Cardiac fibroblast (primary cell): ENCODE measurements around the gene JUND.
"Not testable (repeated sequence)": the region's sequence is repeated elsewhere in the genome, so short reads cannot be mapped to it uniquely, and the experiment has no call there.

Experiments
- DNase-seq, 2 donors: peaks; one replicate each; pipeline versions ENCODE4 v3.0.0 to v3.0.0-alpha.2; 2010; ENCODE audit warnings: low read depth in 2 of 2
- H3K4me3 ChIP-seq, 2 donors: replicated peaks in 1 of 2; 1 replicate in 1 of 2; 2 replicates in 1 of 2; pipeline ENCODE4 v1.5.1; 2011; ENCODE audit warnings: low read depth in 2 of 2, low read length in 2 of 2, mild to moderate bottlenecking in 2 of 2, moderate library complexity in 1 of 2
- TF ChIP-seq, protein P1 (sequence below): IDR thresholded peaks from one replicate; pipeline ENCODE4 v1.5.1; 2011; ENCODE audit warnings: low read depth, mild to moderate bottlenecking, low read length, inconsistent platforms

Gene JUND

DNA sequence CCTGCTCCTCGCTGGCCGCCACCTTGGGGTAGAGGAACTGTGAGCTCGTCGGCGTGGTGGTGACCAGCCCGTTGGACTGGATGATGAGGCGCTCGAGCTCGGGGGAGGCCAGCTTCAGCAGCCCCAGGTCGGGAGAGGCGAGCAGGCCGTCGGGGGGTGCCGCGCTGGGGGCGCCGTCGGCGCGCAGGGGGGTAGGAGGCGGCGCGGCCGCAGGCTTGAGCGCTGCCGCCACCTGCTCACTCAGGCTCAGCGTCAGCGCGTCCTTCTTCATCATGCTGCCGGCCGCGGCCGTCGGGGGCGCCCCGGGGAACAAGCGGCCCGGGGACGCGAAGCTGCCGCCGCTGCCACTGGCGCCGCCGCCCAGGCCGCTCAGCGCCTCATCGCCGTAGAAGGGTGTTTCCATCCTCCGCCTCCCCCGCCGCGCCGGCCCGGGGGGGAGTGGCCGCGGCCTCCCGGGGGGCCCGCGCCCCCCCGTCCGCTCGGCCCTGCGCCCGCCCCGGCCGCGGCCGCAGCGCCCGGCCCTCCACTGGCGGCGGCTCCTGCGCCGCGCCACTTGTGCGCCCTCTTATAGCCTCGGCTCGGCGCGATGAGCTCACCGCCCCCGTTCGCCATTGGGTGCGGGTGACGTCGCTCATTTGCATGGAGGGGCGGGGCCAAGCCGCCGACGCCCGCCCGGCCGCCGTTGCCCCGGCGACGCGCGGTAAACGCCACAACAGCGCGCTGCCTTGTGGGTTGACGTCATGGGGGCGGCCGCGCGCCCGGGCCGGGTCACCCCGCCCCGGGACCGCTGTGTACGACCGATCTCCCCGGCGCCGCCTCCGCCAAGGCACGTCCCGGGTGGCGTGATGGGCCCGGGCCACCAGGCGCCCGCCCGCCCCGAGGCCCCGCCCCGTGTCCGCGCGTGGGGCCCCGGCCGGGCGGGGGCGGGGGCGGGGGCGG is at the start of gene JUND:
TSS of gene JUND (minus strand) at position 541 of the 939 bp plus-strand sequence. CDS start at position 403, 138 bp downstream.
- TF ChIP-seq, protein P1, sequence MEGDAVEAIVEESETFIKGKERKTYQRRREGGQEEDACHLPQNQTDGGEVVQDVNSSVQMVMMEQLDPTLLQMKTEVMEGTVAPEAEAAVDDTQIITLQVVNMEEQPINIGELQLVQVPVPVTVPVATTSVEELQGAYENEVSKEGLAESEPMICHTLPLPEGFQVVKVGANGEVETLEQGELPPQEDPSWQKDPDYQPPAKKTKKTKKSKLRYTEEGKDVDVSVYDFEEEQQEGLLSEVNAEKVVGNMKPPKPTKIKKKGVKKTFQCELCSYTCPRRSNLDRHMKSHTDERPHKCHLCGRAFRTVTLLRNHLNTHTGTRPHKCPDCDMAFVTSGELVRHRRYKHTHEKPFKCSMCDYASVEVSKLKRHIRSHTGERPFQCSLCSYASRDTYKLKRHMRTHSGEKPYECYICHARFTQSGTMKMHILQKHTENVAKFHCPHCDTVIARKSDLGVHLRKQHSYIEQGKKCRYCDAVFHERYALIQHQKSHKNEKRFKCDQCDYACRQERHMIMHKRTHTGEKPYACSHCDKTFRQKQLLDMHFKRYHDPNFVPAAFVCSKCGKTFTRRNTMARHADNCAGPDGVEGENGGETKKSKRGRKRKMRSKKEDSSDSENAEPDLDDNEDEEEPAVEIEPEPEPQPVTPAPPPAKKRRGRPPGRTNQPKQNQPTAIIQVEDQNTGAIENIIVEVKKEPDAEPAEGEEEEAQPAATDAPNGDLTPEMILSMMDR, result no peak
- DNase-seq, result peak; percentile 98 to 100
- H3K4me3 ChIP-seq, result peak within 1 kb of the TSS; percentile 77 to 97

DNA sequence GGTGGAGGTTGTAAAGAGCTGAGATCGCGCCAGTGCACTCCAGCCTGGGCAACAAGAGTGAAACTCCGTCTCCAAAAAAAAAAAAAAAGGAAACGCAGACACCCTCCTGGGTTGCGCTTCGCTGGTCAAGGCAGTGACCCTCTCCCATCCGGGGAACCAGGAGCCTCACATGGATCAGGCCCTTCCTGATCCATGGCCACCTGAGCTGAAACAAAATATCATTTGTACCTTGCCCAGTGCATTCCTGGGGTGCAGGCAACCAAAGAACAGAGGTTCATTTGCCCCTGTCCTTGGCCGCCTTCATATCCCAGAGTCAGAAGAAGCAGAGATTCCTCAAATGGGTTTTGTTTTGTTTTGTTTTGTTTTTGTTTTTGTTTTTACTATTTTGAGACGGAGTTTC is 49.4 kb upstream of the JUND start:
- DNase-seq, result no peak
- TF ChIP-seq, protein P1, result no peak

DNA sequence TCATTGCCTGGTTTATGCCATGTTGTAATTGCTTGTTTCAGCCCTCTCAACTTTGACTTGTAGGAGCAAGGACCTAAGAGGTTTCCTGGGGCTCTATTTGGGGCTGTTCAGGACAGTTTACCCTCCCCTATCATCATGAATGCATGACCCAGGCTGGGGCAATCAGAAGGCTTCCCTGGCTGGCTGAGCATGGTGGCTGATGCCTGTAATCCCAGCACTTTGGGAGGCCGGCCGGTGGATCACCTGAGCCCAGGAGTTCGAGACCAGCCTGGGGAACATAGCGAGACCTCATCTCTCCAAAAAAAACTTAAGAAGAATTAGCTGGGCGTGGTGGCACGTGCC is 47.6 kb upstream of the JUND start:
- TF ChIP-seq, protein P1, result no peak
- H3K4me3 ChIP-seq, result peak overlapping the region; percentile 33 to 47
- no peak for DNase-seq

More for the DNA sequence above, 49.4 kb upstream of the JUND start:
- H3K4me3 ChIP-seq, result no peak overlapping the region

DNA sequence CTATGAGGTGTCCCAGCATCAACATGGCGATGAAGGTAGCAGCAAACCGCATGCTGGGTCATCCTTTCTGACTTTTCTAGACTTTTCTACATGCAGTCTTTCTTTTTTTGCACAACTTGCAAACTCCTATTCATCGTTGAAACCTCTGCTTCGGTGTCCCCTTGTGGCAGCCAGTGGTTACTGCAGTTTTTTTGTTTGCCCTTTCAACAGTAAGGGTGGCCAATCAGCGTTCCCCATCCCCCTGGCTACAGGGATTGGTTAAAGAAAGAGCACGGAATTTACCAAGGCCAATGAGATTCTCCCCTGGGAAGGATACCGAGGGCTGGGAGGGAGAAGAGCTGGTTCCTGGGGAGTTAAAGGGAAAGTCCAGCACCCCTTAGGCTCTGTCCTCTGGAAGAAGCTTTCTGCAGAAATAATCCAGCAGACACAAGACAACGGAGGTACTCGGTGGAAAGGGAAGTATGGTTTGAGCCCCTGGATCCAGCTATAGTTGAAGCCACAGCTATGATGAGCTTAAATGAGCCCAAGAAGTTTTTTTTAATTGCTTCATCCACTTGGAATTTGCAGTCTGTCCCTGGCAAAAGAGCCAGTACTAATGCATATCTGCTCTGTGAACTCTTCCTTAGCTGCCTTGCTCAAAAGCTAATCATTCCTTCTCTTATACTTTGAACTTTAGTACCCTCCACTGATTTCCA is 47.1 kb upstream of the JUND start:
- TF ChIP-seq, protein P1, result peak; percentile 93
- DNase-seq, result peak; percentile 99
- peak overlapping the region; percentile 33 to 47 for H3K4me3 ChIP-seq

DNA sequence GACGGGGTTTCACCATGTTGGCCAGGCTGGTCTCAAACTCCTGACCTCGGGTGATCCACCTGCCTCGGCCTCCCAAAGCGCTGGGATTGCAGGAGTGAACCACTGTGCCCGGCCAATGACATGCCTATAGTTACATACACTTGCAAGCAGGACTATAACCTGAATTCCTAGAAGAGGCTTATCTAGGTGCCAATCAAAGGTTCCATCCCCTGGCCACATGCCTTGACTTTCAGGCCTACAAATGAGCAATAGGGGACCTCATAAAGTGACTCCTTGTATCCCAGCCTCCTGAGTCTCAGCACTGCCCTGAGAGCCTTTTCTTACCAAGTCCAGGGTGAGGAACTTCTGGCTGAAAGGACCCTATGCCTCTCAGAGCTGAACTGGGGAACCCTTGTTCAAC is 45.4 kb upstream of the JUND start:
- DNase-seq, result no peak
- no peak overlapping the region for H3K4me3 ChIP-seq
- TF ChIP-seq, protein P1, result no peak

DNA sequence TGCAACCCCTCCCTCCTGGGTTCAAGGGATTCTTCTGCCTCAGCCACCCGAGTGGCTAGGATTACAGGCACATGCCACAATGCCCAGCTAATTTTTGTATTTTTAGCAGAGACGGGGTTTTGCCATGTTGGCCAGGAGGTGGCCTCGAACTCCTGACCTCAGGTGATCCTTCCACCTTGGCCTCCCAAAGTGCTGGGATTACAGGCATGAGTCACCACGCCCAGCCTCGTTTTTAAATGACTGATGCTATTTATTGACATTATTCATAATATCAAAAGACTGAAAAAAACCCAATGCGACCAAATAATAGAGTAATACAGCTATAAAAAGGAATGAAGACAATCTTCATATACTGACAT is 42.9 kb upstream of the JUND start:
- not testable (repeated sequence) for DNase-seq, H3K4me3 ChIP-seq

DNA sequence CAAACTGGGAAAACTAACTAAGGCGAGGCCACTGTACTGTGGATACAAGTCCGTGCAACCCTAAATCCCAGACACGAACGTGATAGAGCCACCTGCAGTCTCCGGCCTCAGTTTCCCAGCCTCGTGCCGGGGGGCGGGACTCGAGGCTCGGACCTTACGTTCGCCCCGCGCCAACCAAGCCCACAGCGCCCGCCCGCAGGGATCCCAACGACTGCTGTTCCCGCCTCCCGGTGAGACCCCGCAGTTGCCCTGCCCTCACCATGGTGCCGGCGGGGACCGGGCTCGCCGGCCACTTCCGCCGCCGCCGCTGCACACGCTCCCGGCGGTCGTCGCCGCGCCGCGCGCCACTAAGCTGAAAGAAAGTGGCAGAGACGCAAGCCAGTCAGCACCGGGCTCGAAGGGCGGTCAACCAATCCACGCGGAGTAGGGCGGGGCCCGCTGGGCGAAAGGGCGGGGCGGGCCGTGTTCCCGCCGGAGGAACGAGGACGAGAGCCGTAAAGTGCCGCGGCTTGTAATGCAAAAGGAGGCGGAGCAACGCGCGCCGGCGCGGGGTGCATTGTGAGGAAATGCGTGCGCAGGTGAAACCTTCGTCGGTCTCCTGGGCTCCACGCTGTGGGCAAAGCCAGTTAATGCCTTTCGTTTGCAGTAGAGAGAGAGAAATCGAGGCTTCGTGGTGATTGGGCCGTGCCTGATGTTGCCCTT is 41.5 kb upstream of the JUND start, which contains the start of gene LSM4:
TSS of gene LSM4 (minus strand) at position 318 of the 702 bp plus-strand sequence. CDS start at position 262, 56 bp downstream.
- H3K4me3 ChIP-seq, result peak within 1 kb of the TSS; percentile 83 to 91
- DNase-seq, result peak; percentile 97
- TF ChIP-seq, protein P1, result no peak
